ENCODE results near the gene NFATC2. TPM values are rescaled to one million over a fixed set of nuclear protein-coding genes. Genes with fewer than 3 reads are reported as not detected.

The NFATC2 gene
- total and polyA plus RNA-seq, 2 experiments from 2014 or later, result 4.9 to 8.3 TPM

- Histone ChIP-seq H3K4me2 (no peak overlapping the region), H3K9me2 (replicated peaks; ENCODE audit: insufficient read depth) (no peaks in the 10 kb centered on the region), H3K36me3 (replicated peaks; ENCODE audit: insufficient read depth, low read depth) (no peaks in the 10 kb centered on the region), H3K79me2 (no peaks in the 10 kb centered on the region), H2AFZ (no peak overlapping the region), H3K4me3 (no peak overlapping the region), H3K4me1 (ENCODE audit: insufficient read depth) (no peaks in the 10 kb centered on the region), H4K20me1 (ENCODE audit: insufficient read depth, poor library complexity, severe bottlenecking) (no peaks in the 10 kb centered on the region), H3K27ac (no peak overlapping the region), H3K9me3 (ENCODE audit: low read depth) (no peaks in the 10 kb centered on the region), H3K27me3 (no peaks in the 10 kb centered on the region)
- no peak for DNase-seq (ENCODE audit: low spot score)
- TF ChIP-seq EZH2phosphoT487 (IDR thresholded peaks at IDR 0.05; ENCODE audit: low read depth, severe bottlenecking, unreplicated experiment) (no peak), EZH2 (IDR thresholded peaks at IDR 0.05; ENCODE audit: borderline replicate concordance) (no peak)
- TF ChIP-seq, protein P1, sequence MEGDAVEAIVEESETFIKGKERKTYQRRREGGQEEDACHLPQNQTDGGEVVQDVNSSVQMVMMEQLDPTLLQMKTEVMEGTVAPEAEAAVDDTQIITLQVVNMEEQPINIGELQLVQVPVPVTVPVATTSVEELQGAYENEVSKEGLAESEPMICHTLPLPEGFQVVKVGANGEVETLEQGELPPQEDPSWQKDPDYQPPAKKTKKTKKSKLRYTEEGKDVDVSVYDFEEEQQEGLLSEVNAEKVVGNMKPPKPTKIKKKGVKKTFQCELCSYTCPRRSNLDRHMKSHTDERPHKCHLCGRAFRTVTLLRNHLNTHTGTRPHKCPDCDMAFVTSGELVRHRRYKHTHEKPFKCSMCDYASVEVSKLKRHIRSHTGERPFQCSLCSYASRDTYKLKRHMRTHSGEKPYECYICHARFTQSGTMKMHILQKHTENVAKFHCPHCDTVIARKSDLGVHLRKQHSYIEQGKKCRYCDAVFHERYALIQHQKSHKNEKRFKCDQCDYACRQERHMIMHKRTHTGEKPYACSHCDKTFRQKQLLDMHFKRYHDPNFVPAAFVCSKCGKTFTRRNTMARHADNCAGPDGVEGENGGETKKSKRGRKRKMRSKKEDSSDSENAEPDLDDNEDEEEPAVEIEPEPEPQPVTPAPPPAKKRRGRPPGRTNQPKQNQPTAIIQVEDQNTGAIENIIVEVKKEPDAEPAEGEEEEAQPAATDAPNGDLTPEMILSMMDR (IDR thresholded peaks at IDR 0.05; ENCODE audit: poor library complexity), result no peak
- WGBS (ENCODE audit: low lambda C conversion rate, missing lambda C conversion rate), result 93% methylated on average over 3 of the region's 3 CpGs
Measured at GRCh38 chr20:51420805-51421204, 121.7 kb downstream of the NFATC2 start.

DNA sequence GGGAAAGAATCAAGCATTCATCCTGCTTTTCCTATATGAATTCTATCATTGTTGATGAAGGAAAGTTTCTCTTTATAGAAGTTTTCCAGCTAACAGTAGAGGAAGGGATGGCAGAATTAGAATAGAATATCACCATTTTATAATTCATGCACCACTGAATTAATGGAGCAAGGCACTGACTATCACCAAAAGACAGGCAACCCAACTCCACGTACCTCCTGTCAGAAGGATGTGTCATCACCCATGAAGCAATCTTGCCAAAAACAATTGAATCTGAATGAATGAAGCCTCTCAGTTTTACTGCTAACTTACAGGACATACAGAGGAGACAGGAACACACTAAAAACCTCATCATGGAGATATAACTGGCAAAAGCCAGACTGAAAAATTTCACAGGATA is 122.4 kb downstream of the NFATC2 start:
- H4K20me1 ChIP-seq (ENCODE audit: insufficient read depth, poor library complexity, severe bottlenecking), result no peaks in the 10 kb centered on the region

DNA sequence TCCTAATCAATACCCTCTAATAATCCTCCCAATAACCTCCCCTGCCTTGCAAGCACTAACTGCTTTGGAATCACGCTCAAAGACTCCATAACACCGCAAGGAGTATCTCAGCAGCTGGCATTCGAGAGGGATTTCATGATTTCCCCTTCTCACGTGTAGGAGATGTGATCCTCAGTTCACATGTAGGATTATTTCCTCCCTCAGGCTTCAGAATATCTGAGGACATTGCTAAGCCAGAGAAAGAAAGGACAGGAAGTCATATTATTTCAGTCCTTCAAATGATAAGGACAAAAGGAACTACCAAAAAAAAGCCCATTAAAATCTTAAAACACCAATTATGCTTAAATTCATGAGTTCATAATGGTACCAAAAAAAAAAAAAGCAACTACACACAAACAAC is 122.9 kb downstream of the NFATC2 start:
- no peaks in the 10 kb centered on the region for H3K4me1 ChIP-seq (ENCODE audit: insufficient read depth)
- WGBS (ENCODE audit: low lambda C conversion rate, missing lambda C conversion rate), result 84% methylated on average over 4 of the region's 4 CpGs
- DNase-seq (ENCODE audit: low spot score), result no peak
- no peaks in the 10 kb centered on the region for H3K79me2 ChIP-seq
- H2AFZ ChIP-seq, result no peak overlapping the region
- TF ChIP-seq EZH2 (IDR thresholded peaks at IDR 0.05; ENCODE audit: borderline replicate concordance) (no peak), EZH2phosphoT487 (IDR thresholded peaks at IDR 0.05; ENCODE audit: low read depth, severe bottlenecking, unreplicated experiment) (no peak)
- TF ChIP-seq, protein P1 (IDR thresholded peaks at IDR 0.05; ENCODE audit: poor library complexity), result no peak
- no peak overlapping the region for H3K4me2 ChIP-seq
- H4K20me1 ChIP-seq (ENCODE audit: insufficient read depth, poor library complexity, severe bottlenecking), result no peaks in the 10 kb centered on the region
- no peak overlapping the region for H3K4me3 ChIP-seq
- H3K27me3 ChIP-seq, result no peaks in the 10 kb centered on the region
- no peak overlapping the region for H3K27ac ChIP-seq
- H3K9me2 ChIP-seq (replicated peaks; ENCODE audit: insufficient read depth), result no peaks in the 10 kb centered on the region
- no peaks in the 10 kb centered on the region for H3K9me3 ChIP-seq (ENCODE audit: low read depth)
- H3K36me3 ChIP-seq (replicated peaks; ENCODE audit: insufficient read depth, low read depth), result no peaks in the 10 kb centered on the region

More for the DNA sequence above, 122.4 kb downstream of the NFATC2 start:
- Histone ChIP-seq H3K9me3 (ENCODE audit: low read depth) (no peaks in the 10 kb centered on the region), H3K36me3 (replicated peaks; ENCODE audit: insufficient read depth, low read depth) (no peaks in the 10 kb centered on the region), H3K4me1 (ENCODE audit: insufficient read depth) (no peaks in the 10 kb centered on the region), H2AFZ (no peak overlapping the region), H3K4me3 (no peak overlapping the region), H3K9me2 (replicated peaks; ENCODE audit: insufficient read depth) (no peaks in the 10 kb centered on the region), H3K27me3 (no peaks in the 10 kb centered on the region), H3K4me2 (no peak overlapping the region), H3K27ac (no peak overlapping the region), H3K79me2 (no peaks in the 10 kb centered on the region)
- no peak for DNase-seq (ENCODE audit: low spot score)
- no peak for TF ChIP-seq EZH2 (IDR thresholded peaks at IDR 0.05; ENCODE audit: borderline replicate concordance)
- TF ChIP-seq, protein P1 (IDR thresholded peaks at IDR 0.05; ENCODE audit: poor library complexity), result no peak
- TF ChIP-seq EZH2phosphoT487 (IDR thresholded peaks at IDR 0.05; ENCODE audit: low read depth, severe bottlenecking, unreplicated experiment), result no peak
- WGBS (ENCODE audit: low lambda C conversion rate, missing lambda C conversion rate), result 73% methylated on average over 1 of the region's 1 CpG

DNA sequence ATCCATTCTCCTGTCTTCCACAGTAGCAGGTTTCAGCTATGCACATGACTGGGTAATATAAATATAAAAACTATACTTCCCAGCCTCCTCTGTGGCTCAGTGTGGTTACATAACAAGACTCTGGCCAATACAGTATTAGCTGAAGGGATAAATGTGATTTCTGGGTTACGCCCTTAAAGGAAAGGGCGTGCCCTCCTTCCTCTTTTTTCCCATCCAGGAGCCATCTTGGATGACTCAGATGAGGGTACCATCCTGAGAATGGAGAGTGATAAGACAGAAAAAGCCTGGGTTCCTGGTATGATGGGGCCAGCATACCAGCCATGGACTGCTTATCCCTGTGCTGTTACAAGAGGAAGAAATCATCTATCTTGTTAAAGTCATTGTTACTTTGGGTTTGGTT is 123.3 kb downstream of the NFATC2 start:
- Histone ChIP-seq H3K4me2 (no peak overlapping the region), H3K36me3 (replicated peaks; ENCODE audit: insufficient read depth, low read depth) (no peaks in the 10 kb centered on the region), H3K9me3 (ENCODE audit: low read depth) (no peaks in the 10 kb centered on the region), H3K4me1 (ENCODE audit: insufficient read depth) (no peaks in the 10 kb centered on the region), H2AFZ (no peak overlapping the region), H3K79me2 (no peaks in the 10 kb centered on the region), H3K27ac (no peak overlapping the region), H4K20me1 (ENCODE audit: insufficient read depth, poor library complexity, severe bottlenecking) (no peaks in the 10 kb centered on the region), H3K27me3 (no peaks in the 10 kb centered on the region), H3K9me2 (replicated peaks; ENCODE audit: insufficient read depth) (no peaks in the 10 kb centered on the region), H3K4me3 (no peak overlapping the region)
- DNase-seq (ENCODE audit: low spot score), result no peak
- WGBS (ENCODE audit: low lambda C conversion rate, missing lambda C conversion rate), result 94% methylated on average over 2 of the region's 2 CpGs
- TF ChIP-seq EZH2phosphoT487 (IDR thresholded peaks at IDR 0.05; ENCODE audit: low read depth, severe bottlenecking, unreplicated experiment), result no peak
- TF ChIP-seq EZH2 (IDR thresholded peaks at IDR 0.05; ENCODE audit: borderline replicate concordance), result no peak
- TF ChIP-seq, protein P1 (IDR thresholded peaks at IDR 0.05; ENCODE audit: poor library complexity), result no peak
